C4-2B (cell line): Measurements from ENCODE around the gene SEMA3F.

ENCODE experiments used
- ZFX ChIP-seq: fragments of 450-650 bp; IDR thresholded peaks from 2 replicates; pipeline ENCODE4 v1.6.1; 2017
- TF ChIP-seq, protein P1 (sequence below): fragments of 450-650 bp; conservative IDR thresholded peaks from 2 replicates; pipeline ENCODE4 v1.5.1; 2017; ENCODE audit warnings: mild to moderate bottlenecking

DNA sequence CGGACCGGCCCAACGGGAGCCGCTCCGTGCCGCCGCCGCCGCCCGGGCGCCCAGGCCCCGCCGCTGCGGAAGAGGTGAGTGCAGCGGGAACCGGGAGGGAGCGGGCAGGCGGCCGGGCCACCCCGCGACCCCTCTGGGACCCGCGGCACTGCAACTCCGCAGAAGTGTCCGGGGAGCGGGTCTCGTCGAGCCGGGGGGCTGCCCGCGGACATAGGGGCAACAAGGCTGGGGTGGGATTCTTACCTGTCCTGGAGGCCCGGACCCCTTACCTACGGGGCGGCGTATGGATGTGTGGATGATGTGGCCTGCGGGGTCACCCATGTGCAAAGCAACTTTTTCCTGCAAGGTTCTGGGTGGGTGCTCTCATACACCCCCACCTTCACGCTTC is 361 bp downstream of the SEMA3F start:
- TF ChIP-seq, protein P1, sequence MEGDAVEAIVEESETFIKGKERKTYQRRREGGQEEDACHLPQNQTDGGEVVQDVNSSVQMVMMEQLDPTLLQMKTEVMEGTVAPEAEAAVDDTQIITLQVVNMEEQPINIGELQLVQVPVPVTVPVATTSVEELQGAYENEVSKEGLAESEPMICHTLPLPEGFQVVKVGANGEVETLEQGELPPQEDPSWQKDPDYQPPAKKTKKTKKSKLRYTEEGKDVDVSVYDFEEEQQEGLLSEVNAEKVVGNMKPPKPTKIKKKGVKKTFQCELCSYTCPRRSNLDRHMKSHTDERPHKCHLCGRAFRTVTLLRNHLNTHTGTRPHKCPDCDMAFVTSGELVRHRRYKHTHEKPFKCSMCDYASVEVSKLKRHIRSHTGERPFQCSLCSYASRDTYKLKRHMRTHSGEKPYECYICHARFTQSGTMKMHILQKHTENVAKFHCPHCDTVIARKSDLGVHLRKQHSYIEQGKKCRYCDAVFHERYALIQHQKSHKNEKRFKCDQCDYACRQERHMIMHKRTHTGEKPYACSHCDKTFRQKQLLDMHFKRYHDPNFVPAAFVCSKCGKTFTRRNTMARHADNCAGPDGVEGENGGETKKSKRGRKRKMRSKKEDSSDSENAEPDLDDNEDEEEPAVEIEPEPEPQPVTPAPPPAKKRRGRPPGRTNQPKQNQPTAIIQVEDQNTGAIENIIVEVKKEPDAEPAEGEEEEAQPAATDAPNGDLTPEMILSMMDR, result no peak
- TF ChIP-seq ZFX, result no peak
